Right atrium auricular region (tissue), 2 donors: ENCODE measurements around the gene RUSF1. TPM values are rescaled to one million over a fixed set of nuclear protein-coding genes. Genes with fewer than 3 reads are reported as not detected.

Experiments used
- DNase-seq: peaks from one replicate; pipeline ENCODE4 v3.0.0-alpha.2; 2019; ENCODE audit warnings: low spot score
- H3K27ac ChIP-seq, 2 donors: fragments of 200-600 bp; sonication (generic); 1 replicate in 1 of 2; 2 replicates in 1 of 2; pipeline ENCODE4 v1.5.1; 2016 to 2019
- H3K27me3 ChIP-seq, 2 donors: fragments of 200-600 bp; sonication (generic); one replicate each; pipeline versions ENCODE4 v1.5.1 to v1.6.0; 2017 to 2019
- H3K36me3 ChIP-seq: fragments of 200-600 bp; sonication (generic); one replicate; pipeline ENCODE4 v1.5.1; 2016
- H3K4me1 ChIP-seq, 2 donors: fragments of 200-600 bp; sonication (generic); one replicate each; pipeline versions ENCODE4 v1.5.1 to v1.6.0; 2017 to 2019
- H3K4me3 ChIP-seq, 2 donors: fragments of 200-600 bp; sonication (generic); 1 replicate in 1 of 2; 2 replicates in 1 of 2; pipeline ENCODE4 v1.5.1; 2017 to 2019; ENCODE audit warnings: mild to moderate bottlenecking in 1 of 2, moderate library complexity in 1 of 2
- H3K9me3 ChIP-seq, 2 donors: fragments of 200-600 bp; sonication (generic); one replicate each; pipeline ENCODE4 v1.5.1; 2019
- CTCF ChIP-seq, 2 donors: fragments of 200-600 bp; sonication (generic); IDR thresholded peaks; one replicate each; pipeline ENCODE4 v1.5.1; 2019; ENCODE audit warnings: antibody characterized with exemption in 2 of 2
- total RNA-seq, 2 donors: library from RNA; depleted of rRNA; stranded (reverse); fragments of >200 nt; gene quantifications; one replicate each; pipeline ENCODE4 v1.1.0, GENCODE V29; 2016

RUSF1 gene
- total RNA-seq, 2 donors from 2014 or later = 33.3 TPM

DNA sequence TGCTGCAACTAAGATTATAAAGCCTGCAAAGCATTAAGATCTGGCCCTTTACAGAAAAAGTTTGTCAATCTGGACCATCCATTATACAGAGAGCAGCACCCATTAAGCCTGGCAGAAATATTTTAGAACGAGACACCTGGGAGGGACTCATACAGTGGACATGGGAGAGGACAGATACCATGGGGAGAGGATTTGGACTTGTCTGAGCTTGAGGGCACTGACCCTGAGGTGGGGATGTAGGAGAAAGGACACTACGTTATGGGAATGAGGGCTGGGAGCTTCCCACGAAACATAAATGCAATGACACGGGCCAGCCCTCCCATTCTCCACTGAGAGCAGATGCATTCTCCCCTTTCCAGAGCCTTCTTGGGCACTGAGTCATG is 6.2 kb downstream of the RUSF1 start:
- Histone ChIP-seq H3K27me3 (no peaks in the 10 kb centered on the region), H3K27ac (no peak overlapping the region), H3K9me3 (no peaks in the 10 kb centered on the region), H3K4me3 (no peak overlapping the region), H3K36me3 (peaks cover 33% of the 10 kb centered on the region), H3K4me1 (peaks cover 0 to 36% of the 10 kb centered on the region in 2 donors)
- no peak for TF ChIP-seq CTCF (IDR thresholded peaks at IDR 0.05)
- DNase-seq = no peak

GRCh38 chr16:31501226-31501965 is 6.8 kb downstream of the RUSF1 start:
- Histone ChIP-seq H3K9me3 (no peaks in the 10 kb centered on the region), H3K27me3 (no peaks in the 10 kb centered on the region), H3K4me3 (no peak overlapping the region), H3K36me3 (peaks cover 39% of the 10 kb centered on the region), H3K4me1 (peaks cover 0 to 30% of the 10 kb centered on the region in 2 donors), H3K27ac (no peak overlapping the region)
- TF ChIP-seq CTCF (IDR thresholded peaks at IDR 0.05) = no peak
- no peak for DNase-seq

DNA sequence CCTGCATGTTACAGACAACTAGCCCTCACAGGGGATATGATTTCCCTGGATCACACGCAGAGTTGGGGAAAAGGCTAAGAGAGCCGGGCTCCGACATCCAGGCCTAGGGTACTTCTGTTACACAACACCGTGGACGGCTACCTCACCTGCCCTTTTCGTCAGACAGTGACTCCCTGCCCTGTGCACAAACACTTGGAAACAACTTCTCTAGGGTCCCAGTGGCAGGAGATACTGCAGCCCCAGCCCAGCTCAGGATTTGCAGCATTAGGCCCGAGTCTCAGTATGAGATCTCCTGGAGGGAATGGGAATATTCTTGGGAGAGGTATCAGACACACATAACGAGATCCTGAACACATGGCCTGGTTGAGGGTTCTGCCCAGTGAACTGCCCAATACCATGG is 8.3 kb downstream of the RUSF1 start:
- Histone ChIP-seq H3K4me3 (no peak overlapping the region), H3K4me1 (peaks cover 0 to 19% of the 10 kb centered on the region in 2 donors), H3K36me3 (peaks cover 53% of the 10 kb centered on the region), H3K9me3 (no peaks in the 10 kb centered on the region), H3K27ac (no peak overlapping the region), H3K27me3 (no peaks in the 10 kb centered on the region)
- no peak for TF ChIP-seq CTCF (IDR thresholded peaks at IDR 0.05)
- no peak for DNase-seq

GRCh38 chr16:31498493-31498892 is 9.7 kb downstream of the RUSF1 start:
- peaks cover 67% of the 10 kb centered on the region for H3K36me3 ChIP-seq

GRCh38 chr16:31496670-31497069 is 11.5 kb downstream of the RUSF1 start:
- no peak for DNase-seq
- TF ChIP-seq CTCF (IDR thresholded peaks at IDR 0.05) = no peak
- H3K36me3 ChIP-seq = peaks cover 85% of the 10 kb centered on the region

More at GRCh38 chr16:31498493-31498892, 9.7 kb downstream of the RUSF1 start:
- TF ChIP-seq CTCF (IDR thresholded peaks at IDR 0.05) = no peak
- Histone ChIP-seq H3K27me3 (no peaks in the 10 kb centered on the region), H3K9me3 (no peaks in the 10 kb centered on the region), H3K4me1 (peaks cover 0 to 4% of the 10 kb centered on the region in 2 donors), H3K27ac (no peak overlapping the region), H3K4me3 (no peak overlapping the region)
- no peak for DNase-seq

More at GRCh38 chr16:31496670-31497069, 11.5 kb downstream of the RUSF1 start:
- Histone ChIP-seq H3K4me1 (no peaks in the 10 kb centered on the region), H3K9me3 (no peaks in the 10 kb centered on the region), H3K27me3 (no peaks in the 10 kb centered on the region), H3K4me3 (no peak overlapping the region), H3K27ac (no peak overlapping the region)
